C4-2B (cell line): Measurements from ENCODE around the gene HDAC4.

Experiments used
- H3K27ac ChIP-seq: fragments of 450-650 bp; 2 replicates; pipeline ENCODE4 v1.5.1; 2017
- CTCF ChIP-seq: fragments of 450-650 bp; conservative IDR thresholded peaks from 2 replicates; pipeline ENCODE4 v1.5.1; 2017; ENCODE audit warnings: mild to moderate bottlenecking
- ZFX ChIP-seq: fragments of 450-650 bp; IDR thresholded peaks from 2 replicates; pipeline ENCODE4 v1.6.1; 2017

HDAC4 gene

GRCh38 chr2:239401067-239401880 lies 454 bp upstream of the HDAC4 start:
- H3K27ac ChIP-seq, result peak overlapping the region; percentile 96
- TF ChIP-seq CTCF (no peak), ZFX (peak; percentile 95)

- no peak for TF ChIP-seq ZFX
- no peak for TF ChIP-seq CTCF
- peak overlapping the region; percentile 96 for H3K27ac ChIP-seq
Measured at GRCh38 chr2:239399921-239400595, 762 bp downstream of the HDAC4 start.

DNA sequence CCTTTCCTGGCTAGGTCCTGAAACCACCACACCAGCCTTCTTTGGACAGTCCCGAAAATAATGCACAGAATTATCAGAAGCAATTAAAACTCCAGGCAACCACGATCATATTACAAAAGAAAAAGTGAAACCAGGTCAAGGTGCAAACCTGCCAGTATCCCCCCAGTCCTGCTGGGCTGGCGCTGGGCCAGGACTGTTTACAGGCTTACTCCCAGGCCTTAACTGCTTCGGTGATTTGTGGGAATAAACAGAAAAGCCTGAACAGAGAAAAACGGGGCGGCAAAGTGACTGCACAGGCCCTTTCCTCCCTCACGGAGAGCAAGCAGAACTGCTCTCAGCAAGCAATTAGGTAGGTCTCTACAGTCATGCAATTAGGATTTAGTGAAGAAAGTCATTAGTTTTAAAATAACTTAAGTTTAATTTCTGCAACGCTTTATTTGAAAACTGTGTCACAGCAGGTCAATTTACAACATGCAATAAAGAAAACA lies 1.3 kb downstream of the HDAC4 start:
- no peak overlapping the region; the same call in 1 of the 2 replicates for H3K27ac ChIP-seq
- no peak for TF ChIP-seq ZFX
- no peak for TF ChIP-seq CTCF

DNA sequence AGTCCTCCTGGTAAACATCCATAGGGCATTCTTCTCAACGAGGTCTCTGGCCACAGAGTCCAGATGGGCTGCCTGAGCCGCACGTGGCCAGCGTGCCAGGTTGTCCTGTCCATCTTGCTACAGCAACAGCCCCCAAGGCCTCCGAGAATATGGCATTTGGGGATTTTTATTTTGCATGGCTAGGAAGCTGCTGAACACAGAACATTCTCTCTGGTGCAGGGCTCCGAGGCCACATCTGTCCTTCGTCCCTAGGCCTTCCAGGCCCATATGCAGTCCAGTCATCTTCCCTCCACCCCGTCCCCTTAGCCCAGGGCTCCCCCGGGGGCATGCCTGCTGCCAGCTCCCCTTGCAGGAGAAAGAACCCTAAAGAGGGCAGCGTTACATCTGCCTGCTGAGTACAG lies 2.3 kb downstream of the HDAC4 start:
- H3K27ac ChIP-seq, result no peak overlapping the region
- TF ChIP-seq ZFX, result no peak
- TF ChIP-seq CTCF, result no peak

- TF ChIP-seq ZFX (no peak), CTCF (no peak)
- H3K27ac ChIP-seq, result peak overlapping the region; percentile 46
Measured at GRCh38 chr2:239397931-239398471, 2.8 kb downstream of the HDAC4 start.

GRCh38 chr2:239396881-239397681 lies 3.7 kb downstream of the HDAC4 start:
- H3K27ac ChIP-seq, result peak overlapping the region; percentile 46
- TF ChIP-seq CTCF (peak; percentile 47), ZFX (no peak)
